K562 (cell line): ENCODE measurements around the gene HIVEP3. TPM values are rescaled to one million over a fixed set of nuclear protein-coding genes. Genes with fewer than 3 reads are reported as not detected.

ENCODE experiments used
- ATAC-seq: fragments of 200-7000 bp; cut with Tn5 transposase; 3 replicates; pipeline ENCODE4 v1.9.1; 2020; ENCODE audit warnings: moderate library complexity
- BruUV-seq: library from RNA; stranded (reverse); fragments of 400-500 nt; replicated peaks from 2 replicates; lab custom pipeline; 2021; lab: Mats Ljungman, UMichigan
- CTCF ChIA-PET: fragments of 300-600 bp; formaldehyde crosslinking; extraction: SDS; loops from one replicate; lab custom pipeline; 2021; ENCODE audit warnings: low intra/inter-chr PET ratio; lab: Yijun Ruan, JAX
- POLR2A ChIA-PET: fragments of 300-600, 350-650 bp; sonication (Branson Sonifier 250); formaldehyde crosslinking; extraction: SDS; loops from one replicate; lab custom pipeline; 2021; ENCODE audit warnings: antibody characterized with exemption, inconsistent platforms; lab: Yijun Ruan, JAX
- DNase-seq, 4 experiments: peaks; one replicate each; pipeline versions ENCODE4 v3.0.0 to v3.0.0-alpha.2; 2011 to 2018; ENCODE audit warnings: low spot score in 3 of 4, mixed read lengths in 3 of 4; ENCODE audit errors: extremely low read depth in 1 of 4
- FAIRE-seq: peaks from 2 replicates; lab custom pipeline; 2011; peaks lifted over from hg19 to GRCh38; lab: Jason Lieb, UNC
- H2AFZ ChIP-seq: 2 replicates; pipeline ENCODE4 v1.6.0; 2011; ENCODE audit warnings: low read depth, low read length, control low read depth, inconsistent platforms
- H3K27ac ChIP-seq: fragments of 200-600 bp; 3 replicates; pipeline ENCODE4 v1.8.0; 2011; ENCODE audit warnings: low read depth, mild to moderate bottlenecking, control low read depth, inconsistent platforms, low read length, moderate library complexity, mixed read lengths; ENCODE audit errors: extremely low read depth
- H3K27me3 ChIP-seq, 2 experiments: fragments of 300-600 bp in 1 of 2; 2 replicates in 1 of 2; 3 replicates in 1 of 2; pipeline versions ENCODE4 v1.6.0 to v1.8.0; 2011; ENCODE audit warnings: inconsistent platforms in 2 of 2, low read length in 2 of 2, mild to moderate bottlenecking in 1 of 2, mixed read lengths in 1 of 2, moderate library complexity in 1 of 2; ENCODE audit not compliant: control insufficient read depth in 2 of 2, insufficient read depth in 2 of 2
- H3K36me3 ChIP-seq: fragments of 300-600 bp; 3 replicates; pipeline ENCODE4 v1.8.0; 2011; ENCODE audit warnings: mild to moderate bottlenecking, low read length, inconsistent platforms; ENCODE audit not compliant: control insufficient read depth, insufficient read depth
- H3K4me1 ChIP-seq, 2 experiments: fragments of 200-600 bp in 1 of 2; replicated peaks in 1 of 2; 2 replicates in 1 of 2; 3 replicates in 1 of 2; pipeline versions ENCODE4 v1.5.1 to v1.8.0; 2011; ENCODE audit warnings: inconsistent platforms in 2 of 2, low read length in 2 of 2, mild to moderate bottlenecking in 1 of 2, mixed read lengths in 1 of 2, moderate library complexity in 1 of 2; ENCODE audit not compliant: control insufficient read depth in 2 of 2, insufficient read depth in 2 of 2
- H3K4me2 ChIP-seq: 2 replicates; pipeline ENCODE4 v1.6.1; 2011; ENCODE audit warnings: low read length, control low read depth, inconsistent platforms, mixed read lengths; ENCODE audit not compliant: insufficient read depth
- H3K4me3 ChIP-seq: fragments of 200-600 bp; sonication (generic), shearing (Covaris generic); 2 replicates; pipeline ENCODE4 v1.5.1; 2016; ENCODE audit warnings: control low read depth, inconsistent platforms
- H3K79me2 ChIP-seq: fragments of 200-600 bp; 3 replicates; pipeline ENCODE4 v1.8.0; 2011; ENCODE audit warnings: low read length, inconsistent platforms; ENCODE audit not compliant: control insufficient read depth, insufficient read depth
- H3K9ac ChIP-seq, 2 experiments: 2 replicates each; pipeline versions ENCODE4 v1.6.0 to v1.6.1; 2011; ENCODE audit warnings: low read depth in 2 of 2, low read length in 2 of 2, control low read depth in 1 of 2, inconsistent platforms in 1 of 2, mild to moderate bottlenecking in 1 of 2, mixed read lengths in 1 of 2; ENCODE audit not compliant: insufficient read depth in 1 of 2
- H3K9me1 ChIP-seq: one replicate; pipeline ENCODE4 v1.6.0; 2011; ENCODE audit warnings: inconsistent platforms, mild to moderate bottlenecking, low read length, moderate library complexity; ENCODE audit not compliant: control insufficient read depth, insufficient read depth
- H3K9me3 ChIP-seq: replicated peaks from 2 replicates; pipeline ENCODE4 v1.5.1; 2011; ENCODE audit warnings: low read depth, low read length, inconsistent platforms; ENCODE audit not compliant: control insufficient read depth, insufficient read depth
- H4K20me1 ChIP-seq: replicated peaks from 2 replicates; pipeline ENCODE4 v1.6.1; 2011; ENCODE audit warnings: low read length, inconsistent platforms, mixed read lengths; ENCODE audit not compliant: control insufficient read depth, insufficient read depth
- CHAMP1 ChIP-seq: fragments of 450-650 bp; IDR thresholded peaks from 2 replicates; pipeline ENCODE4 v1.6.1; 2016; ENCODE audit warnings: mild to moderate bottlenecking
- ID3 ChIP-seq, 2 experiments: fragments of 250-450 bp in 1 of 2; fragments of 450-650 bp in 1 of 2; sonication (Bioruptor Pico) in 1 of 2; IDR thresholded peaks; 2 replicates each; pipeline versions ENCODE4 v1.6.1 to v1.8.0; 2016 to 2021; ENCODE audit warnings: mild to moderate bottlenecking in 2 of 2, moderate library complexity in 2 of 2, missing compliant biosample characterization in 1 of 2, missing genetic modification characterization in 1 of 2
- WGBS: fragments of 100-300 bp; shearing (Covaris generic); methylation state at CpG from one replicate; pipeline ENCODE4 v1.1.6; 2016; ENCODE audit warnings: low coverage, mixed read lengths; ENCODE audit not compliant: insufficient coverage; ENCODE audit errors: missing lambda C conversion rate; 5-methylcytosine and 5-hydroxymethylcytosine counted together
- in situ Hi-C: fragments of 300-500 bp; cut with MboI; formaldehyde crosslinking; loops from 4 replicates; pipeline ENCODE4 v1.15.0; 2018; ENCODE audit warnings: inconsistent platforms, mixed read lengths
- intact Hi-C: fragments of 100-400 bp; cut with micrococcal nuclease; formaldehyde crosslinking; loops from 2 replicates; pipeline ENCODE4 v1.14.2; 2022
- polyA plus RNA-seq, 8 experiments: library from polyadenylated mRNA; depleted of rRNA in 4 of 8; stranded (reverse) in 5 of 8; unstranded in 3 of 8; fragments of >200 nt; fragmentation: Nextera tagmentation in 2 of 8; fragmentation: Illumina TruSeq in 1 of 8; extraction: Ambion mirVana in 2 of 8; extraction: Trizol in 1 of 8; gene quantifications; 2 replicates each; pipeline versions ENCODE4 v1.2.1 to v1.2.3, GENCODE V29; 2011 to 2014; ENCODE audit warnings: inconsistent platforms in 1 of 8, missing spikeins in 1 of 8
- total RNA-seq, 7 experiments: library from RNA; depleted of rRNA in 6 of 7; stranded (reverse); fragments of >200 nt in 6 of 7; fragmentation: Illumina TruSeq in 2 of 7; extraction: Trizol in 2 of 7; gene quantifications; 2 replicates each; pipeline versions ENCODE4 v1.2.1 to v1.2.3, GENCODE V29; 2011 to 2021; ENCODE audit warnings: low replicate concordance in 1 of 7

HIVEP3 gene
- total and polyA plus RNA-seq, 9 of the 15 experiments (the other 6 are each of a cell fraction or from before 2014, with no cell fraction given), result 0.09 to 0.58 (median 0.34) TPM; not detected in 1

- no peak for TF ChIP-seq CHAMP1
Measured at GRCh38 chr1:41716188-41717130, 202.3 kb downstream of the HIVEP3 start (continued).

- 5% methylated on average over 8 of the region's 8 CpGs for WGBS
- H3K9ac ChIP-seq, result no peak overlapping the region; a peak in 1 of 4 replicates
- no peaks in the 10 kb centered on the region for H3K79me2 ChIP-seq
- no peaks in the 10 kb centered on the region; a peak in 1 of 5 replicates for H3K4me1 ChIP-seq
- no peak overlapping the region for H3K27ac ChIP-seq
- BruUV-seq, result no TSS peak
- H3K27me3 ChIP-seq, result peaks cover 6 to 58% of the 10 kb centered on the region in 2 experiments; a peak in 4 of 5 replicates
- H2AFZ ChIP-seq, result no peak overlapping the region
- H4K20me1 ChIP-seq, result no peaks in the 10 kb centered on the region; the same call in 1 of the 2 replicates
- CTCF ChIA-PET, result no interaction called here
- FAIRE-seq (no peak), ATAC-seq (no peak)
- H3K36me3 ChIP-seq, result no peaks in the 10 kb centered on the region
- no peak overlapping the region for H3K4me3 ChIP-seq
- intact Hi-C loops (no loop called here), in situ Hi-C loops (no loop called here)
- TF ChIP-seq ID3 (CRISPR knock-in tag; IDR thresholded peaks at IDR 0.05) (no peak), ID3 (tag; IDR thresholded peaks at IDR 0.05) (no peak)
- TF ChIP-seq, all 486 proteins: peak for 0
- POLR2A ChIA-PET, result interaction anchor here (0.6 kb wide), 2 partner anchors 36 to 49 kb away, joined by 3 to 4 read pairs; no protein-coding TSS in a partner anchor
- DNase-seq, result no peak
- H3K9me1 ChIP-seq, result no peaks in the 10 kb centered on the region
- H3K4me2 ChIP-seq, result no peak overlapping the region
- no peaks in the 10 kb centered on the region for H3K9me3 ChIP-seq
Measured at GRCh38 chr1:41715441-41716095, 203.2 kb downstream of the HIVEP3 start.
